A204.1 (cell line): Measurements from ENCODE around the gene POM121L2.
A peak's percentile ranks its signal among the peaks of the same experiment; 100 is the strongest.

Source experiments
- FAIRE-seq: peaks from 2 replicates; lab custom pipeline; 2012; peaks lifted over from hg19 to GRCh38; lab: Jason Lieb, UNC

POM121L2 gene

DNA sequence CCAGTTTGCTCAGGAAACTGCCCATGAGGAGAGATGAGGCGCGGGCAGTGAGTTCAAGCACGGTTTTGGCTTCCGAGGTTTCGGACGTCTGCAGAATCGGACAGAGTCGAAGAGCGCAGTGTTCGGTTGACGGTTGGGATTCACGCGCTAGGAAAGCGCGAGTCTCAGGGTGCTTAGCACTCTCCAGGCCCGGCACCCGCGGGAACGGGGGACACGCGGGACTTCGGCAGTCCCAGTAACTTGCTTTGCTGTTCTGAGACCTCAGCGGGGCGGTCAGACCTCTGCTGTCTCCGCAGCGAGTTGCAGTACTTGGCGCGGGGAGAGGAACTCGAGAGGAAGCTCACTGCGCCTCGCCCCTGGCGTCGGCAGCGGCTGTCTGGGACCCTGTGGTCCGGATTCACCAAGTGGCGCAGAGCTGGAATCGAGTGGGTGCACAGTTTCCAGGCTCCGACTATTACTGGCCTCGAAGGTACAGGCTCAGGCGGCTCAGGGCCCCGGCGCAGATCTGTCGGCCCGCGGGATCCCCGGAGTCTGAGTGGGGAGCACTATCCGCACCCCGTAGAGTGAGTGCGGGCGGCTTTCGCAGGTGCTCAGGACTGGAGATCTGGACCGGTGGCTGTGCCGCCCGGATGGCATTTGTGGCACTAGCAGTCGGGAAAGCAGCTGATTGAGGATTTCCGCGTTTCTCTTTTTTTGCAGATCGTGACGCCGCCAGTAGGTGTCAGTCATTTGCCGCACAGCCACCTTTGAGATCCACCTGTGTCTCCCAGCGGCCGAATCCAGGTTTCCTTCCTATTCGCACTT, at the start of gene POM121L2:
TSS of gene POM121L2 (minus strand) at position 128 of the 804 bp plus-strand sequence. CDS start at position 25, 103 bp downstream.
- FAIRE-seq = peak; percentile 37

DNA sequence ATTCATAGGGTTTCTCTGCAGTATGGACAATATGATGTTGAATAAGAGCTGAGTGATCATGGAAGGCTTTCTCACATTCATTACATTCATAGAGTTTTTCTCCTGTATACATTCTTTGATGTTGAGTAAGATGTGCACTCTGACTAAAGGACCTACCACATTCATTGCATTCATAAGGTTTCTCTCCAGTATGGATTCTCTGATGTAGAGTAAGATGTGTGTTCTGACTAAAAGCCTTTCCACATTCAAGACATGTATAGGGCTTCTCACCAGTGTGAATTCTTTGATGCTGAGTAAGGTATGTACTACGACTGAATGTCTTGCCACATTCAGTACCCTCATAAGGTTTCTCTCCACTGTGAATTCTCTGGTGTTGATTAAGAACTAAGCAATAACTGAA, 47.2 kb upstream of the POM121L2 start:
- FAIRE-seq = no peak

DNA sequence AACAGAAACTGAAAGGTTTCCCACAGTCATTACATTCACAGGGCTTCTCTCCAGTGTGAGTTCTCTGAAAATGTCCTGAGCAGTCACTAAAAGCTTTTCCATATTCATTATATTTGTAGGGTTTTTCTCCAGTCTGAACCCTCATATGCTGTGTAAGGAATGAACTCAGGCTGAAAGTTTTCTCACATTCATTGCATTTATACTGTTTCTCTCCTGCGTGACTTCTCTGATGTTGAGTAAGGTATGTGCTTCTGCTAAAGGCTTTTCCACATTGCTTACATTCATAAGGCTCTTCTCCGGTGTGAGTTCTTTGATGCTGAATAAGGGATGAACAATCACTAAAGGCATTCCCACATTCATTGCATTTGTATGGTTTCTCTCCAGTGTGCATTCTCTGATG, 46.7 kb upstream of the POM121L2 start:
- FAIRE-seq = no peak

DNA sequence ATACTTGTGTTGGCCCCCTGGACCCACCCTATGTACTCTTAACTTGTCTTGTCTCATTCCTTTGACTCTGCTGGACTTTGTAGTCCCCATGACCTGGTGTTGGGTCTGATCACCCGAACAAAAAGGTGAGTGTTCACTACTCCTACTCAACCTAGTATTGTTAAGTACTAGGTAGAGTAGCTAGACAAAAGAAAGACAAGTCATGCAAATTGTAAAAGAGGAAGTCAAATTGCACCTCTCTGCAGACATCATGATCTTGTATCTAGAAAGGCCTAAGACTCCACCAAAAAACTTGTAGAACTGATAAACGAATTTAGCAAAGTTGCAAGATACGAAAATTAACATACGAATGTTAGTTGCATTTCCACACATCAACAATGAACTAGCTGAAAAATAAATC, 40.8 kb upstream of the POM121L2 start:
- FAIRE-seq = no peak

DNA sequence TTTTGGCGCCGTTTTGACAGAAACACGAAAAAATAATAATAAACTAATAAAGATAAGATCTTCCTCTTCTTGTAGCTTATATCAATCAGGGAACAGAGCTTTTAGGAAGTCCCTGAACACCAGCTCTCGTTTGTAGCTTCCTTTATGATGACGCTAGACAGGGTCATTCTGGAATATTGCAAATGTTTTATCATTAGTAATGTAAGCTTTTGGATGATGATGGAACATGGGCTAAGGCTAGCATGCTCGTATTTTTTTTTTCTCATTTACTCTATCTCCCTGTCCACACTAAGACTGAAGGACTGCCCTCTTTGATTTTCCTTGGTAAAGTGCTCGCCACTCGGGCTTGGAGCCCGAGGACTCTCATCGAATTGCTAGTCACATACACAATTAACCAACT, 22.1 kb upstream of the POM121L2 start:
- no peak for FAIRE-seq

DNA sequence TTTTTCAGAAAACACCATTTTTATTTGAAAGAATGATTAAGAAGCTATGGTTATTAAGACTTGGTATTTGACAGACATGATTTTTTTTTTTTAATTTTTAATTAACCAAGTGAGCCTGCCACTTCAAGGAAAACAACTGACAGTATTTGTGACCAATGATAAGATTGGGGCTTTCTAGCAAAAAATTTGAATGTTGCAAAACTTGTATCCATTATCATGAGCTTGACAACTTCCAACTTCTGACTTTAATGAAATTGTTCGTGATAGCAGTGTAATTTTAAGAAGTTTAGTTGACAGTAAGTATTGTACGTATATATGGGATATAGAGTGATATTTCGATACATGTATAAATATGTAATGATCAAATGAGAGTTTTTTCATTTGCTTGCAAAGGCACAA, 21.6 kb upstream of the POM121L2 start:
- FAIRE-seq = no peak

DNA sequence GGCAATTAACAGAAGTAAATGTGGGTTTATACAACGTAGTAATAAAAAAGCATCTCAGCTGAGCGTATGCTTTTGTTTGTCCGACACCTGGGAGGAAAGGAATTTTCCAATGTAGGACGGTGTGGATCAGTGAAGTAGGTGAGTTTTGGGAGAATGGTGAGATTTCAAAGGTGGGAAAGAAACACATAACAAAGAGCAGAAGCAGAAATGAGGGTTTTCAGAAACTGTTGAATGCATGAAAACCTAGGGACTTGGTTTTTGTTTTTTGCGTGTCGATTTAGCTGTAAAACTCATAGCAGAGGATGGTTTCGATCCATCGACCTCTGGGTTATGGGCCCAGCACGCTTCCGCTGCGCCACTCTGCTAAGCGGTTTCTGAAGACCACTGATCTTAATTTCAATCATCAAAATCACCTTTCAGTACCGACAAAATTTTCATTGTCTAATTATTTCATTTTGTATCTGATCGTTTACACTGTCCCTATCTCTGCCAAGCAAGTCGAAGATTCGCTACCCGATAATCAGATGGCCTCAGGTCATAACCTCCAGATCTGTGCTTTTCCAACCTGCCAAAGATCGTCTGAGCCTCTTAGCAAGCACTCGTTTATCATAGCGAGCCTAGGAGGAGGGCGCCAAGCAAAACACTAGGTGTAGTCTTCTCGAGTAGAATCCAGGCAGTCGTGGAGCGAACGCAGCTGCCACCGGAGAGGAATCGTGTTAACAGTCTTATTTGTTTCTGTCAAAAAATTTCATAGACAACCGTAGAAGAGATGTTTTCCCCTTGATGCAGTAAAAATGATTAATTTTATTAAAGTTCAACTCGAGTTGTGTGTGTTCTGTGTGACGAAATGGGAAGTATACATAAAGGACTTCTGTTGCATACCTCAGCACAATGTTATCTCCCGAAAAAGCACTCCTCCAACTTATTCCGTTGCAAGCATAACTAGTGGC, 20.9 kb upstream of the POM121L2 start:
- peak; percentile 83 for FAIRE-seq

DNA sequence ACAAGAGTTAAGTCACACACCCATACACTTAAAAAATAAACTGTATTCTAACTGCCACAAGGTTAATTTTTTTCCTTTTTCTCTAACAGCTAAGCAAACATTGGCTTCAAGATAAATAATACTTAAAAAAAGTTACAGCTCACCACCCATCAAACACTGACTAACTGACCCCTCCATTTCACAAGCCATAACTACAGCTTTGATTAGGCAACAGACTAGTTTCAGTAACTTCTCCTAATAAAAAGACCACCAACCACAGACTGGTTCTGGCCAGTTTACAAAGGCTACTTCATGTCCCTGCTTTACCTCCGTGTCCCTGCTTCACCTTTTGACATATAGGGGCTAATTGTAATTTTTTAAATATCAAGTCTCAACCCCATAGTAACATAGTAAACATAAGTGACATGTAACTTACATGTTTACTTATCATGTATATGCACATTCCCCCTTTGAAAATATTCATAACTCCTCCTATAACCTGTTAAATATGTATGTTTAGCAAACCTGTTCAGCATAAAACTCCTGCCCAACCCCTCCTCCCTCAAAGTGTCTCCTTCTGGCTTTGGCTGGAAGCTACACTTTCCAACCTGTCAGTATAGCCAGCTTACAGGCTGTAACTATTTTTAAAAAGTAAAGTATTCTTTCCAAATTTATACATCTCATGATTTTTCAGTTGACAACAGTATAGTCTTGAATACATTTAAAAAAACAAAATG, 15.1 kb upstream of the POM121L2 start:
- no peak for FAIRE-seq

DNA sequence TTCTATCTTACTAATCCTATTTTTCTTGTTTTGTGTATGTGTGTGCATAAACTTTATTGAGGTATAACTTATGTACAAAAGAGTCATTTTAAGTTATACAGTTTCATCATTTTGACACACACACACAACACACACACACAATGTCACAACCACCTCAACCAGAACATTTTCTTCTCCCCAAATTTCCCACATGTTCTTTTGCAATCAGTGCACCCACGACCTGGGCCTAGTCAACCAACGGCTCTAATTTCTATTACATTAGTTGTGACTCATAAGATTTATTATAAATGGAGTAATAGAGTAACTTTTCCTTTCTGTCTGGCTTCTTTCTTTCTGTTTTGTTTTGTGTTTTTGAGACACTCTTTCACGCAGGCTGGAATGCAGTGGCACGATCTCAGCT, 9.8 kb upstream of the POM121L2 start:
- FAIRE-seq = no peak

DNA sequence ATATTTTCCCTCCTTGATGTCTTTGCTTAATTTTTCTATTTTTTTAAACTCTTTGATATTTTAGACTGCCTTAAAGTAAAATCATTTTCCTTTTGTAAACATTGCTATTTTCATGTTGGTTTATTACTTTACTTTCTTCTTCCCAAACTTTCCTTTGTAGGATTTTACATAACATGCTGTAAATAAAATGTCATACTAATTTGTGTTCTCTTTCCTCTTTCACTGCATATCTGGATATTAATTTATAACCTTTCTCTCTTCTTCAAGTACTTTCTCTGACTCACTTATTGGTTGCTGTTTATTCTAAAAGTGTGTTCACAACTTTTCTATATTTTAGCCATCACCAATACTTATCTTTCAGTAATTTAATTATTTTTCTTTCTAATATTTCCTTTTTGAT, 9.3 kb upstream of the POM121L2 start:
- peak; percentile 93 for FAIRE-seq

DNA sequence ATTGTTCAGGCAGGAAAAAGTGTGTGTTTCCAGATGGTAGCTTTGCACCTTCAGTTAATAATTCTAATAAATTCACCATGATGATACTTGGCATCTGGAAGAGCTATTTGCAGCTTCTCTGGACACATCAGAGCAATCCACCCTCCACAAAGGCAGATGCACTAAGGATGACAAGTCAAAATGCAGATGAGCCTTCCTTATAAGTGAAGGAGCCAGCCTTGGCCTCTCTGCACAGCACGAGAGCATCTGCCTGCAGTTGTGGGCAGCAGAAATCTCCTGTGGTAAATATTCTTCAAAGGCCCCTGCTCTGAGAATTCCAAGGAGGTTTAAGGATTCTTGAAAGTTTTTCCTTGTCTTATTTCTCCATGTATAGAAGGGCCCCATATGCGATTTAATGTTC, 6.9 kb upstream of the POM121L2 start:
- no peak for FAIRE-seq

DNA sequence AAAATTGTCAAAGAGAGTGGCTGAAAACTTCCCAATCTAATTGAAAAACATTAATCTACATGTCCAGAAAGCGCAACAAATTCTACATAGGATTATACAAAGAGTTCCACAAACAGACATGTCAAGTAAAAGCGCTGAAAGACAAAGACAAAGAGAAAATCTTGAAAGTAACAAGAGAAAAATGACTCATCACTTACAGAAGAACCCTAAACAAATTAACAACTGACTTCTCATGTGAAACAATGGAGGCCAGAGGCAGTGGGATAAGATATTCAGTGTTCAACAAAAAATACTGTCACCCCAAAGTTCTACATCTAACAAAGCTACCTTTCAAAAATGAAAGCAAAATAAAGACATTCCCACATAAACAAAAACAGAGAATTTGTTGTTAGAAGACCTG, 2.0 kb upstream of the POM121L2 start:
- FAIRE-seq = no peak

DNA sequence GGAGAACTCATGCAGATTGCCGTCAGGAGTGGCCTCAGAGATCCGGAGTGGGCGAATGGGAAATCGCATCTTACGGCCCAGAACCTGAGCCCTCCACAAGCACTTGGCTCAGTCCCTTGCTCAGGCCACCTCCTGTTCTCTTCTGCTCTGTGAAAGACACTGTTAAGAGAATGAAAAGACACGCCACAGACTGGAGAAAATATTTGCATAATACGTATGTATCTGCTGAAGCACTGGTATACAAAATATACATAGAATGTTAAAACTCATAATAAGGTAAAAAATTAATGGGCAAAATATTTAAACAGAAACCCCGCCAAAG, 838 bp upstream of the POM121L2 start:
- no peak for FAIRE-seq

DNA sequence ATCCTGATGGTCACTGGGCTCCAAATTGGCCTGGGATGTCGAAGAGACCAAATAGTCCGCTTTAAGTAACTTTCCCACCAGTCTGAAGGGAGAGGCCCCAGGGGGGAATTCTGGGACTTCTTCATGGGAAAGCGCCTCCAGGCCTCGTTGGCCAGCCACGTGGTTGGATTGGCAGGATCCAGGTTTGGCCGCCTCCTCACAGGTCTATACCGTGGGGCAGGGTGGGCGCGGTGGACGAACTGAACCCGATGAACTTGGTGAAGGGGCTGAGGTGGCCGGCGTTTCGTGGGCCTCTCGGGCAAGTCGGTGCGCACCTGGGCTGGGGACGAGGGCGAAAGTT, 297 bp downstream of the POM121L2 start:
- FAIRE-seq = no peak

DNA sequence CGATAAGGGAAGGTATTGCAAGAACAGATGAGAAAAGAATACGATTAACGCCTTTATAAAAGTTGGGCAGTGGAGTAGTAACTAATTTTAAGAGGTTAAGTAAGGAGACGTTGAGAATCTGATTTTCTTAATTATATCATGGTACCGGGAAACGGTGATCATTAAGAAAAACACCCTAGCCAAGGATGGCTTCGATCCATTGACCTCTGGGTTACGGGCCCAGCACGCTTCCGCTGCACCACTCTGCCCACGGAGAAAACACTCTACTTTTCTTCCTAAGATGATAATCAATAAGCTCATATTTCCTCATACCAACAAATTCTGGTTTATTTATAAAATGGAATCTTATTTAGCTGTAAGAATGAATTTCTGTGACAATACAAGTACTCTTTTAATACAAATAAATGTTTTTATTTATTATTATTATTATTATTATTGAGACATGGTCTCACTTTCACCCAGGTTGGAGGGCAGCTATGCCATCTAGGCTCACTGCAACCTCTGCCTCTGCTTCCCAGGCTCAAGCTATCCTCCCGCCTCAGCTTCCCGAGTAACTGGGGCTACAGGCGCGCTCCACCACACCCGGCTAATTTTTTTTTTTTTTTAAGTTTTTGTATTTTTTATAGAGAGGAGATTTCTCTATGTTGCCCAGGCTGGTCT, 8.3 kb downstream of the POM121L2 start:
- FAIRE-seq = peak; percentile 32

DNA sequence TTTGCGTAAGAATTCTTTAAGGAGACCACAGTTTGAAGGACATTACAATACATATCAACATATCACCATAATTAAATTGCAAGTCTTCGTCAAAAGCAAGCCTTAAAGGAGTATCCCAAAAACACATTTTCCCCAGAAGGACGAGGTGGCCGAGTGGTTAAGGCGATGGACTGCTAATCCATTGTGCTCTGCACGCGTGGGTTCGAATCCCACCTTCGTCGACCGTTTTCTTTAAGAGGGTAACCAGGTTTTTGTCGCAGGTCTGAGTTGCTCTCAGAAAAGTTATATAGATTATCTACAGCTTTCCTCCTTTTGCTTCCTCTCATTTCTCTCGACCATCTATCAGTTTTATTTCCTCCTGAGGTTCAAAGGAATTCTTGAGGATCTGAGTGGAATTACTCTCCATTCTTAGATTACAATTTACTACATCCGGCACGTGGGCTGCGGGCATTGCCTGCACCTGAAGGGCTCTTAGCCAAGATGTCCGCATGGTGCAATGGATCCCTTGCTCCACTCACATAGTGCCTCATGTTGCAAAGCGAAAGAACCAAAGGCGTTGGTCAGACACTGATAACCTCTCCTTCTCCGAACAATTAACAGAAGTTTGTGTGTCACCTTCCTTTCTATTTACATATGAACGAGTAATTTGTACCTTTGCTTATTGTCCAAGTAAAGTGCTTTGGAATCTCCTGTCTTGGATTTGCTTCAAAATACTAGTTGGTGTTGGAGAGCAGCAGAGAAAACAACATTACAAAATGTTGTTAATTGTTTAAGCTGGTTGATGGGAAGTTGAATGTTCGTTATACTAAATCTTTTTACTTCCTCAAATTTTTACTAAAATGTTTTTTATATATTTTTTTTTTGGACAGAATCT, 14.0 kb downstream of the POM121L2 start:
- no peak for FAIRE-seq

DNA sequence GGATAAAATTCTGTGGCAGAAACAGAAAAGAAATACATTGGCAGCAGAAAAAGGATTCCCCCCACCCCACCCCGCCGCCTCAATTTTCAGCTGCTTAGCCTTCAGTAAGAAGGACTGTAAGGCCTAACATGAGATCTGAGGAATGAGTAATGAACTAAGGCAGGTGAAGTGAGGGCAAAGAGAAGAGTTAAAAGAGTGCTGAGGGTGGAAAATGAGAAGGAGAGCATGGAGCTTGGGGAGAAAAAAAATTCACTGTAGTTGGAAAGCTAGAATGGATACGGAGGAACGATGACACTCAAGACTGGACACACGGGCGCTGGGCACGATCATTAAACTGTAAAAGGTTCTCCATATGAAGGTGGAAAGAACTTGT, 14.6 kb downstream of the POM121L2 start:
- no peak for FAIRE-seq

DNA sequence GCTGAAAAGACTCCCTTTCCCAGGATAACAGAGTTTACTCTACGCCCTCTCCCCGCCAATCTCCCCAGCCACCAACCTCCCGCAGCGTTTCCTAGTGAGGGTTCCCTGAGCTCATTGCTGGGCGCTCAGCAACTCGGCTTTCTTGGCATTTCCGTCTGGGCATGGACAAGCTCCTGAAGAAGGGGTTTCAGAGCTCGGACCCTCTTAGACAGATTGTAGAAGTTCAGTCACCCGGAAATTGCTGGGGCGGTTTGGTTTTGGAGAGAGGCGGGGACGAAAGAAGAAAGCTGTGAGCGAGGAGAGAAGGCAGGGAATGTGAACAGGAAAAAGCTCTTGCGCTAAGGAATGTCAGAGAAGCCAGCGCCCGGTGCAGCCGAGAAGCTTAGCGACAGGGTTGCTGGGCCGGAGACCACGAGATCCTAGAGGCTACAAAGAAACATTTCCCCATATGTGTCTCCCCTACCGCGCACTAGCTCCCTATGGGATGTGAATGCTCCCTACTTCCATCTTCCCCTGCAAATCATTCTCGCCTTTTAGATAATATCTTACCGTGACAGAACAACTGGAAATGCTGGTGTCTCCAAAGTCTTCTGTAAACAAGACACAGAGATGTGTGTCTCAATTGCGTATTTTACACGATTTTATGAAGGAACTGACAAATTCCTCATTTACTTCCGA, 15.8 kb downstream of the POM121L2 start:
- no peak for FAIRE-seq

DNA sequence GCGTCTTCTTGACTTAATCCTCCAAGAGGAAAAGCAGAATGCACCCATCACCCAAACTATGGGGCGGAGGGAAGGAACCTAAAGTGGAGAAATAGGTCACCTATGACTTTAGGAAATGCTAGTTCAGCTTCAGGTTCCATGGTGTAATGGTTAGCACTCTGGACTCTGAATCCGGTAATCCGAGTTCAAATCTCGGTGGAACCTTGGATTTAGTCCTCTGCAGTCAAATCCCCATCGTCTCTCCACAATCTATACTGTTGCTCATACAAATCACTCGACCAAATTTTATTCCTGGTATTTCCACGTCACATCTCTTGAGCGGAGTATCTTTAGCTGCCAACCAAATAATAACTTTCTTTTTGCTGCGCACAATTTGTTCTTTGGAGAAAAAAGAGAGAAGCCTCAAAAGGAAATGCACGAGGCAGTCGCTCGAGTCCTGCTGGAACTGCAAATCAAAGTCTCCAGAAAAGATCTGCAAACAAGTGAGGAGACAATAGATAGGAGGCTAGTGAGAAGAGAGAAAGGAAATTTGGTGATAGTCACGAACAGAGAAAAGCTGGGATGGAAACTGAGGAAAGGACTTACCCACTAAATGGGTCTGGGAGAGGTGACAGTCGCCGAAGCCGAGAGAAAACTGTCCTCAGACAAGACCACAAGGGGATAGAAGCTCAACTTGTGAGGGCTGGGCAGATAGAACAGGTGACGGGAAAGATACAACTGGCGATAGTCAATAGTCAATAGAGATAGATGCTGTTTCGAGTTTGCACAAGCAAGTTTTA, 16.6 kb downstream of the POM121L2 start:
- peak; percentile 41 for FAIRE-seq

DNA sequence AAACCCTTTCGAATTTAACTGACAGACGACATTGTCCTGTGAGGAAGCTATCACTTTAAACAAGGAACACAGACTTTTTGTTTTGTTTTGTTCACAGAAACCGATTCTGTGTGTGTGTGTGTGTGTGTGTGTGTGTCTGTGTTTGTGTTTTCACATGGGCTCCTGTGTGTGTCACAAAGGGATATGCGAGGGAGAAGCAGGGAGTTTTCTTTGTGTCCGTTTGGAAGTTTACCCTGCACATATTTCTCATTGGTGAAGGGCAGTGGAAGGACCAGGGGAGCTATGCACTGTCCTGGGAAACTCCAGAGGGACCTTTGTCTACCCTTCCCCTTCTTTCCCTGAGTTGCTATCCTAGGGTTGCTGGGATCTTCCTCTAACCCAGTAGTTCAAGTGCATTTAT, 17.7 kb downstream of the POM121L2 start:
- FAIRE-seq = no peak
